H1 (cell line): ENCODE measurements around the gene KRT6C. TPM values are rescaled to one million over a fixed set of nuclear protein-coding genes. Genes with fewer than 3 reads are reported as not detected.

ENCODE experiments used
- CTCF ChIA-PET: fragments of 300-600 bp; sonication (Branson Sonifier 250); formaldehyde crosslinking; loops from one replicate; lab custom pipeline; 2021; ENCODE audit not compliant: partially characterized antibody; lab: Charles Lee
- POLR2A ChIA-PET: fragments of 300-600 bp; sonication (Branson Sonifier 250); formaldehyde crosslinking; loops from one replicate; lab custom pipeline; 2021; ENCODE audit warnings: inconsistent platforms; ENCODE audit not compliant: partially characterized antibody; lab: Charles Lee
- DNase-seq, 2 experiments: peaks; one replicate each; pipeline versions ENCODE4 v3.0.0 to v3.0.0-alpha.2; 2010 to 2022; ENCODE audit warnings: low spot score in 2 of 2, low read depth in 1 of 2, mixed read lengths in 1 of 2
- FAIRE-seq: peaks from 2 replicates; lab custom pipeline; 2011; peaks lifted over from hg19 to GRCh38; lab: Jason Lieb, UNC
- H2AFZ ChIP-seq: 2 replicates; pipeline ENCODE4 v1.8.1; 2012; ENCODE audit warnings: low read length, inconsistent platforms
- H2AK5ac ChIP-seq: 2 replicates; pipeline ENCODE4 v1.6.1; 2013; ENCODE audit warnings: low read depth, low read length
- H2BK120ac ChIP-seq: replicated peaks from 2 replicates; pipeline ENCODE3; 2013; ENCODE audit warnings: low read depth, low read length, inconsistent platforms
- H2BK12ac ChIP-seq: 2 replicates; pipeline ENCODE4 v1.6.1; 2013; ENCODE audit warnings: low read depth, low read length
- H2BK15ac ChIP-seq: 2 replicates; pipeline ENCODE4 v1.6.1; 2013; ENCODE audit warnings: low read length
- H2BK20ac ChIP-seq: 2 replicates; pipeline ENCODE4 v1.6.1; 2013; ENCODE audit warnings: low read length
- H2BK5ac ChIP-seq: 2 replicates; pipeline ENCODE4 v1.6.1; 2013; ENCODE audit warnings: low read depth, low read length
- H3K14ac ChIP-seq: 2 replicates; pipeline ENCODE4 v1.6.1; 2013; ENCODE audit warnings: inconsistent platforms; ENCODE audit not compliant: insufficient read length
- H3K18ac ChIP-seq: 2 replicates; pipeline ENCODE4 v1.6.1; 2013; ENCODE audit warnings: low read length; ENCODE audit errors: extremely low read depth
- H3K23ac ChIP-seq: 2 replicates; pipeline ENCODE4 v1.6.1; 2013; ENCODE audit warnings: inconsistent platforms; ENCODE audit not compliant: insufficient read length
- H3K23me2 ChIP-seq: 2 replicates; pipeline ENCODE4 v1.6.1; 2013; ENCODE audit warnings: low read depth, low read length
- H3K27ac ChIP-seq: 2 replicates; pipeline ENCODE4 v1.6.1; 2011; ENCODE audit warnings: low read depth, low read length, inconsistent platforms
- H3K27me3 ChIP-seq, 4 experiments: replicated peaks in 1 of 4; 1 replicate in 1 of 4; 2 replicates in 3 of 4; pipeline versions ENCODE4 v1.6.1 to v1.8.1; 2011 to 2013; ENCODE audit warnings: low read length in 3 of 4, mild to moderate bottlenecking in 3 of 4, inconsistent platforms in 2 of 4, mixed read lengths in 2 of 4, moderate library complexity in 1 of 4; ENCODE audit not compliant: control insufficient read depth in 3 of 4, insufficient read depth in 3 of 4; ENCODE audit errors: extremely low read depth in 1 of 4
- H3K36me3 ChIP-seq, 4 experiments: 2 replicates each; pipeline versions ENCODE4 v1.6.1 to v1.8.1; 2011 to 2013; ENCODE audit warnings: mild to moderate bottlenecking in 4 of 4, low read length in 3 of 4, moderate library complexity in 2 of 4, control low read depth in 1 of 4, inconsistent platforms in 1 of 4; ENCODE audit not compliant: insufficient read depth in 4 of 4, control insufficient read depth in 2 of 4
- H3K4ac ChIP-seq: replicated peaks from 2 replicates; pipeline ENCODE3; 2013; ENCODE audit warnings: low read length, low read depth, mixed read lengths, inconsistent platforms; ENCODE audit not compliant: insufficient read length
- H3K4me1 ChIP-seq, 4 experiments: replicated peaks in 1 of 4; 1 replicate in 1 of 4; 2 replicates in 3 of 4; pipeline versions ENCODE4 v1.6.1 to v1.8.1; 2011 to 2013; ENCODE audit warnings: low read length in 3 of 4, inconsistent platforms in 2 of 4, mixed read lengths in 1 of 4; ENCODE audit not compliant: insufficient read depth in 4 of 4, control insufficient read depth in 3 of 4
- H3K4me2 ChIP-seq, 2 experiments: 2 replicates each; pipeline versions ENCODE4 v1.6.1 to v1.8.1; 2011 to 2013; ENCODE audit warnings: low read depth in 2 of 2, low read length in 2 of 2, control low read depth in 1 of 2, inconsistent platforms in 1 of 2, mild to moderate bottlenecking in 1 of 2; ENCODE audit not compliant: insufficient read depth in 1 of 2
- H3K4me3 ChIP-seq, 4 experiments: fragments of 200-600, 300-600 bp in 1 of 4; sonication (generic), shearing (Covaris generic), sonication (Bioruptor Twin) in 1 of 4; 2 replicates each; pipeline versions ENCODE4 v1.5.1 to v1.8.1; 2011 to 2016; ENCODE audit warnings: low read length in 4 of 4, low read depth in 3 of 4, control low read depth in 2 of 4, inconsistent platforms in 2 of 4, mild to moderate bottlenecking in 2 of 4, mixed read lengths in 1 of 4, moderate library complexity in 1 of 4; ENCODE audit not compliant: insufficient read depth in 2 of 4; ENCODE audit errors: extremely low read depth in 1 of 4
- H3K56ac ChIP-seq: replicated peaks from 2 replicates; pipeline ENCODE3; 2013; ENCODE audit warnings: low read depth, mild to moderate bottlenecking, mixed read lengths, low read length, inconsistent platforms; ENCODE audit not compliant: insufficient read length
- H3K79me1 ChIP-seq: 2 replicates; pipeline ENCODE4 v1.6.1; 2013; ENCODE audit warnings: low read depth, low read length, control low read depth
- H3K79me2 ChIP-seq, 2 experiments: 2 replicates each; pipeline versions ENCODE4 v1.6.1 to v1.8.1; 2012 to 2013; ENCODE audit warnings: low read length in 2 of 2, mild to moderate bottlenecking in 2 of 2, inconsistent platforms in 1 of 2; ENCODE audit not compliant: insufficient read depth in 2 of 2, control insufficient read depth in 1 of 2
- H3K9ac ChIP-seq, 4 experiments: replicated peaks in 1 of 4; 1 replicate in 1 of 4; 2 replicates in 3 of 4; pipeline versions ENCODE4 v1.6.1 to v1.8.1; 2011 to 2013; ENCODE audit warnings: low read depth in 3 of 4, low read length in 3 of 4, control low read depth in 2 of 4, mild to moderate bottlenecking in 2 of 4, moderate library complexity in 2 of 4, inconsistent platforms in 1 of 4; ENCODE audit errors: extremely low read depth in 1 of 4
- H3K9me3 ChIP-seq, 2 experiments: 2 replicates each; pipeline versions ENCODE4 v1.6.1 to v1.8.1; 2012 to 2013; ENCODE audit warnings: mild to moderate bottlenecking in 2 of 2, moderate library complexity in 2 of 2, control low read depth in 1 of 2, inconsistent platforms in 1 of 2, low read depth in 1 of 2, low read length in 1 of 2, mixed read lengths in 1 of 2; ENCODE audit not compliant: insufficient read depth in 2 of 2
- H4K20me1 ChIP-seq, 2 experiments: replicated peaks in 1 of 2; 2 replicates each; pipeline versions ENCODE3 to v1.8.1; 2011 to 2013; ENCODE audit warnings: inconsistent platforms in 2 of 2, low read length in 2 of 2, mild to moderate bottlenecking in 1 of 2; ENCODE audit not compliant: insufficient read depth in 2 of 2, control insufficient read depth in 1 of 2
- H4K5ac ChIP-seq: 2 replicates; pipeline ENCODE4 v1.6.1; 2013; ENCODE audit warnings: low read length, low read depth, mixed read lengths, inconsistent platforms; ENCODE audit not compliant: insufficient read length
- H4K8ac ChIP-seq: 2 replicates; pipeline ENCODE4 v1.8.0; 2013; ENCODE audit warnings: mild to moderate bottlenecking, moderate library complexity, low read length, inconsistent platforms; ENCODE audit not compliant: insufficient read depth; ENCODE audit errors: extremely low read depth
- H4K91ac ChIP-seq: replicated peaks from 2 replicates; pipeline ENCODE3; 2013; ENCODE audit warnings: low read length, mixed read lengths, inconsistent platforms; ENCODE audit not compliant: insufficient read length
- CEBPB ChIP-seq: IDR thresholded peaks from 2 replicates; pipeline ENCODE4 v1.6.1; 2012; ENCODE audit warnings: low read depth, low read length
- EZH2 ChIP-seq: fragments of 200-600 bp; sonication (generic); IDR thresholded peaks from 2 replicates; pipeline ENCODE4 v1.7.1; 2012; ENCODE audit warnings: low read depth, mild to moderate bottlenecking, moderate library complexity, low read length, inconsistent platforms; ENCODE audit not compliant: severe bottlenecking
- GABPA ChIP-seq: IDR thresholded peaks from 2 replicates; pipeline ENCODE4 v1.6.1; 2011; ENCODE audit warnings: mild to moderate bottlenecking, low read length, moderate library complexity, borderline replicate concordance; ENCODE audit not compliant: insufficient read depth
- GTF2F1 ChIP-seq: IDR thresholded peaks from 2 replicates; pipeline ENCODE4 v1.6.1; 2012; ENCODE audit warnings: low read depth, low read length, improper control_type of control experiment, borderline replicate concordance
- JUND ChIP-seq: IDR thresholded peaks from 2 replicates; pipeline ENCODE4 v1.6.1; 2011; ENCODE audit warnings: mild to moderate bottlenecking, improper control_type of control experiment, low read length
- MAFK ChIP-seq: IDR thresholded peaks from 2 replicates; pipeline ENCODE4 v1.6.1; 2012; ENCODE audit warnings: low read depth, mild to moderate bottlenecking, improper control_type of control experiment, low read length
- NANOG ChIP-seq: IDR thresholded peaks from 2 replicates; pipeline ENCODE4 v1.6.1; 2011; ENCODE audit warnings: low read length, low read depth, mild to moderate bottlenecking, inconsistent platforms; ENCODE audit not compliant: insufficient read depth, poor library complexity, severe bottlenecking
- SIRT6 ChIP-seq: IDR thresholded peaks from one replicate; pipeline ENCODE4 v1.7.1; 2012; ENCODE audit warnings: low read length, inconsistent platforms
- TEAD4 ChIP-seq: IDR thresholded peaks from 2 replicates; pipeline ENCODE4 v1.6.1; 2012; ENCODE audit warnings: low read depth, low read length, inconsistent platforms, mixed read lengths
- whole genome bisulfite sequencing, 2 experiments: shearing (Covaris generic) in 1 of 2; methylation state at CpG; one replicate each; pipeline versions ENCODE4 v1.1.6 to v1.1.7; 2013 to 2015; ENCODE audit warnings: low lambda C conversion rate in 2 of 2, mixed read lengths in 2 of 2, inconsistent platforms in 1 of 2, low coverage in 1 of 2, missing lambda C conversion rate in 1 of 2; ENCODE audit not compliant: insufficient replicate concordance in 2 of 2, insufficient coverage in 1 of 2, insufficient read length in 1 of 2; ENCODE audit errors: extremely low coverage in 1 of 2, missing lambda C conversion rate in 1 of 2; 5-methylcytosine and 5-hydroxymethylcytosine counted together
- polyA plus RNA-seq, 7 experiments: library from polyadenylated mRNA; depleted of rRNA in 3 of 7; stranded (reverse) in 5 of 7; unstranded in 2 of 7; fragments of >200 nt in 5 of 7; fragments of 200-250 nt in 2 of 7; gene quantifications; 1 replicate in 5 of 7; 2 replicates in 1 of 7; 4 replicates in 1 of 7; pipeline versions ENCODE4 v1.2.1 to v1.2.3, GENCODE V29; 2011 to 2013; ENCODE audit warnings: missing spikeins in 2 of 7, mixed read lengths in 2 of 7
- total RNA-seq: library from RNA; stranded (reverse); fragmentation: NEBNext Ultra II Directional; extraction: Animal tissue kit (Norgen Biotek cat#: 25700); gene quantifications from 2 replicates; pipeline ENCODE4 v1.2.1, GENCODE V29; 2021
- TF ChIP-seq, protein P1 (sequence below): IDR thresholded peaks from 2 replicates; pipeline ENCODE4 v1.6.1; 2012; ENCODE audit warnings: inconsistent platforms

The KRT6C gene
- total and polyA plus RNA-seq, 2 of the 8 experiments (the other 6 are each of a cell fraction or from before 2014, with no cell fraction given): not detected

DNA sequence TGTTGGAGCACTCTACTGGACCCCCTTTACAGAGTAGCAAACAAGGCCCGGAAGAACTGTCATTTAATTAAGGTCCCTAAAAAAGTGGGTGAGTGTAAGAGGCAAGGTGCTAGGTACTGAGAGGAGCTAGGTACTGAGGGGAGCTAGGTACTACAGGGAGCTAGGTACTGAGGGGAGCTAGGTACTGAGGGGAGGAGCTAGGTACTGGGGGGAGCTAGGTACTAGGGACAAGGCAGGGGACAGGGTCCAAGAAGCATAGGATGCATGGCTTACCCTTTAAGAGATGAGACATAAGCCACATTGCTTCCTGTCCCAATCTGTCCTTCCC lies 41.7 kb upstream of the KRT6C start:
- Histone ChIP-seq H2AFZ (no peak overlapping the region), H3K4ac (no peak overlapping the region), H3K56ac (no peak overlapping the region), H2BK120ac (no peak overlapping the region), H3K27ac (no peak overlapping the region), H3K79me1 (no peaks in the 10 kb centered on the region), H3K14ac (no peak overlapping the region), H2BK12ac (no peak overlapping the region), H2BK20ac (no peak overlapping the region), H4K8ac (no peak overlapping the region), H2BK15ac (no peak overlapping the region), H2BK5ac (no peak overlapping the region), H3K23ac (no peak overlapping the region), H4K5ac (no peak overlapping the region), H4K91ac (no peak overlapping the region), H3K4me2 (no peak overlapping the region), H3K18ac (no peak overlapping the region), H3K27me3 (no peaks in the 10 kb centered on the region), H3K9ac (no peak overlapping the region), H4K20me1 (no peaks in the 10 kb centered on the region), H3K36me3 (no peaks in the 10 kb centered on the region), H3K4me3 (no peak overlapping the region), H2AK5ac (no peak overlapping the region), H3K4me1 (no peaks in the 10 kb centered on the region), H3K9me3 (peaks cover 2 to 4% of the 10 kb centered on the region in 2 experiments; a peak in 2 of 4 replicates), H3K23me2 (no peaks in the 10 kb centered on the region; the same call in 1 of the 2 replicates), H3K79me2 (no peaks in the 10 kb centered on the region)
- POLR2A ChIA-PET: no interaction called here
- no peak for TF ChIP-seq MAFK
- no peak for TF ChIP-seq GTF2F1
- no peak for TF ChIP-seq GABPA
- TF ChIP-seq, protein P1, sequence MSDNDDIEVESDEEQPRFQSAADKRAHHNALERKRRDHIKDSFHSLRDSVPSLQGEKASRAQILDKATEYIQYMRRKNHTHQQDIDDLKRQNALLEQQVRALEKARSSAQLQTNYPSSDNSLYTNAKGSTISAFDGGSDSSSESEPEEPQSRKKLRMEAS: no peak
- no peak for TF ChIP-seq NANOG
- no peak for TF ChIP-seq EZH2
- no peak for TF ChIP-seq SIRT6
- no peak for TF ChIP-seq JUND
- TF ChIP-seq TEAD4: no peak
- no peak for TF ChIP-seq CEBPB
- FAIRE-seq (no peak), DNase-seq (no peak)
- 75% methylated on average over 1 of the region's 1 CpG; no CpG with 5 or more reads in 1 of the 2 experiments for WGBS, 2 experiments
- CTCF ChIA-PET: interaction anchor here (0.7 to 4.5 kb wide), 8 partner anchors 8 to 142 kb away, joined by 3 to 29 read pairs (median 3); no protein-coding TSS in a partner anchor
